GM10266 (cell line): ENCODE results near the gene TBC1D16.

Experiments
- DNase-seq: peaks from one replicate; pipeline ENCODE4 v3.0.0; 2012; ENCODE audit errors: extremely low spot score
- TF ChIP-seq, protein P1 (sequence below): IDR thresholded peaks from 2 replicates; pipeline ENCODE4 v1.5.1; 2012; ENCODE audit warnings: mild to moderate bottlenecking, low read depth; ENCODE audit not compliant: control insufficient read depth, insufficient read depth; ENCODE audit errors: missing control alignments

TBC1D16 gene

GRCh38 chr17:79950306-79950705 lies 85.4 kb downstream of the TBC1D16 start:
- DNase-seq: no peak
- TF ChIP-seq, protein P1, sequence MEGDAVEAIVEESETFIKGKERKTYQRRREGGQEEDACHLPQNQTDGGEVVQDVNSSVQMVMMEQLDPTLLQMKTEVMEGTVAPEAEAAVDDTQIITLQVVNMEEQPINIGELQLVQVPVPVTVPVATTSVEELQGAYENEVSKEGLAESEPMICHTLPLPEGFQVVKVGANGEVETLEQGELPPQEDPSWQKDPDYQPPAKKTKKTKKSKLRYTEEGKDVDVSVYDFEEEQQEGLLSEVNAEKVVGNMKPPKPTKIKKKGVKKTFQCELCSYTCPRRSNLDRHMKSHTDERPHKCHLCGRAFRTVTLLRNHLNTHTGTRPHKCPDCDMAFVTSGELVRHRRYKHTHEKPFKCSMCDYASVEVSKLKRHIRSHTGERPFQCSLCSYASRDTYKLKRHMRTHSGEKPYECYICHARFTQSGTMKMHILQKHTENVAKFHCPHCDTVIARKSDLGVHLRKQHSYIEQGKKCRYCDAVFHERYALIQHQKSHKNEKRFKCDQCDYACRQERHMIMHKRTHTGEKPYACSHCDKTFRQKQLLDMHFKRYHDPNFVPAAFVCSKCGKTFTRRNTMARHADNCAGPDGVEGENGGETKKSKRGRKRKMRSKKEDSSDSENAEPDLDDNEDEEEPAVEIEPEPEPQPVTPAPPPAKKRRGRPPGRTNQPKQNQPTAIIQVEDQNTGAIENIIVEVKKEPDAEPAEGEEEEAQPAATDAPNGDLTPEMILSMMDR: no peak

DNA sequence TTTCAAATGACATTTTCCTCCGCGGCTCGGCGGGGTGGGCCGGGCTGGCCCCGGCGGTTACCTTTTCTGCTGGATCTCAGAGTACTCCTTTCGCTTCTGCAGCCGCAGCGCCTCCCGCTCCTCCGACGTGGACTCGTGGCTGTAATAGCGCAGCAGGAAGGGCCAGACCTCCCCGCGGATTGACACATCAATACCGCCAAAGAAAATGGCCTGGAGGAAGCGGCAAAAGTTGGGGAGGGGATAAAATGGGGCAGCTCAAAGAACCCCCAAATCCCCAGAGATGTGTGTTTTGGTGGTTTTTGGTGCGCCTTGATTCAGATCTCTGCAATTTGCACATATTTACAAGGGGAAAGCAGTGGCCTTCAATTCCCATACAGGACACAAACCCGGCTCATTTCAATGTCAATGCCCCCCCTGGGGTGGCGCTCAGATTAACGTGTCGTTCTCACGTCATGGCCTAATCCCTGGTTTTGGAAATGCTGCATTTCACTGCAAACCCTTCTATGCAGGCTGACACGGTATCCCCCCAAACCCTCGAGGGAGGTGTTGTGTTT lies 85.9 kb downstream of the TBC1D16 start:
- TF ChIP-seq, protein P1: no peak
- no peak for DNase-seq

- DNase-seq: no peak
- TF ChIP-seq, protein P1: no peak
These were observed 86.6 kb downstream of the TBC1D16 start for GRCh38 chr17:79948945-79949655.

DNA sequence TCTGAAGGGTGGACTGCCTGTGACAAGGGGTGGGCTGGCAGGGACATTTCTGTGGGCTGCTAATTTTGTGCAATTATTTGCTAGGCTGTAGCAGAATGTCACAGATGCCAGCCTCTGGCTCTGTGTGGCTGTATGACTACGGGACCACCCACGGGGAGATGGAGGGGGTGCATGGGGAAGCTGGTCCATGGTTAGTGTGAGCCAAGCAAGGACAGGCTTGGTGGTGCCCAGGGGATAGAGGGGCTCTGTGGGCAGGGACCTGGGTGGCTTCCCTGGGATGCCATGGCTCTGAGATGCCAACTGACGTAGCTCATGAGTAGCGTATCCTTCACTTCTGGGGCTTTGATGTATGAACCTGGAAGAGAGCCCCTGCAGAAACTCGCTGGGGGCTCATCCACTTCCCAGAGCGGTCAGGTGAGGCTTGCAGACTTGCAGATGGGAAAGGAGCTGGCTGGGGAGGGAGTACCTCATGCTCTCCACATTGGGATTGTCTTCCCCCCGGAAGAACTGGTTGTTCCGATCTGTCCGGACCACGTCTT lies 87.2 kb downstream of the TBC1D16 start:
- TF ChIP-seq, protein P1: no peak
- DNase-seq: no peak

- TF ChIP-seq, protein P1: no peak
- no peak for DNase-seq
These were observed 88.2 kb downstream of the TBC1D16 start for GRCh38 chr17:79947351-79948031.

DNA sequence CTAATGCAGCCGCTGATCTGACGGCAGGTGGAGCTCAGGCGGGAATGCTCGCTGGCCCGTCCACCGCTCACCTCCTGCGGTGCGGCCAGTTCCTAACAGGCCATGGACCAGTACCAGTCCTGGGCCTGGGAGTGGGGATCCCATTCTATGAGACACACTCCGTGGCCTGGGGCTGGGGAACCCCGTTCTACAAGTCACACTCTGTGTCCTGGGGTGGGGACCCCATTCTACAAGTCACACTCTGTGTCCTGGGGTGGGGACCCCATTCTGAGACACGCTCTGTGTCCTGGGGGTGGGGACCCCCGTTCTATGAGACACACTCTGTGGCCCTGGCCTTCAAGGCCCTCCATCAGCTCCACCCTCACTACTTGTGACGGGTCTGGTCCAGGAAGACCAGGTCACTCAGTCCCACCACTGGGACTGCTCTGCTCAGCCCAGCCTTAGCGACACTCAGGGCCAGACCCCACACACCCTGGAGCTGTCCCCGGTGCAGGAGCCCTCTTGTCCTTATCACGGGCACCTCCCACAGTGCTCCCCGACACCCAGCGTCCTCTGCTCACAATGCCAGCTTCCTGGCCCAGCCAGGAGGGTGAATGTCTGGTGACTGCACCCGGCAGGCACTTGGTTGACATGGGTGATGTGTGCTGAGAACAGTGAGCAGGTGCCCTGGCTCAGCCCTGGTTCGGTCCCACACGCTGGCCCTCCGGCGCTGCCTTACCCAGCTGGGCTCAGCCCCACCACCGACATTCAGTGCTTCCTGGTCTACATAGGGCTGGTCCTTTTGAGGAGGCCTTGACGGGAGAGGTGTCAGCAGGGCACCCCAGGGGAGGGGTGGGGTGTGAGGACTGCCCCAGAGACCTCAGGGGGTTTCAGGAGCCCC lies 89.1 kb downstream of the TBC1D16 start:
- TF ChIP-seq, protein P1: no peak
- DNase-seq: no peak
